PC-9 (cell line): ENCODE data around the gene PTBP1.

Experiments
- CTCF ChIP-seq: fragments of 200-600 bp; sonication (generic); conservative IDR thresholded peaks from 2 replicates; pipeline ENCODE4 v1.6.1; 2017; ENCODE audit warnings: mixed run types, antibody characterized with exemption, mild to moderate bottlenecking, moderate library complexity
- EZH2 ChIP-seq: fragments of 200-600 bp; sonication (generic); IDR thresholded peaks from 2 replicates; pipeline ENCODE4 v1.8.0; 2017; ENCODE audit warnings: antibody characterized with exemption, low read depth

- TF ChIP-seq EZH2, result no peak
- TF ChIP-seq CTCF, result no peak
These were observed 32.0 kb downstream of the PTBP1 start for GRCh38 chr19:829129-829758.
